GM06990 (cell line): ENCODE results near the gene PPP1R8.
"Not testable (repeated sequence)": the region's sequence is repeated elsewhere in the genome, so short reads cannot be mapped to it uniquely, and the experiment has no call there.

ENCODE experiments used
- DNase-seq: peaks from one replicate; pipeline ENCODE4 v3.0.0-alpha.2; 2011; ENCODE audit not compliant: insufficient read length; ENCODE audit errors: extremely low read depth
- H3K27me3 ChIP-seq: replicated peaks from 2 replicates; pipeline ENCODE4 v1.6.0; 2011; ENCODE audit warnings: low read length; ENCODE audit not compliant: control insufficient read depth, insufficient read depth
- H3K36me3 ChIP-seq: 2 replicates; pipeline ENCODE4 v1.5.1; 2011; ENCODE audit warnings: low read length; ENCODE audit not compliant: control insufficient read depth, insufficient read depth
- H3K4me3 ChIP-seq: replicated peaks from 2 replicates; pipeline ENCODE4 v1.5.1; 2011; ENCODE audit warnings: low read depth, mild to moderate bottlenecking, control low read depth, low read length
- TF ChIP-seq, protein P1 (sequence below): IDR thresholded peaks from 2 replicates; pipeline ENCODE4 v1.5.1; 2011; ENCODE audit warnings: low read length, control low read depth, mild to moderate bottlenecking, inconsistent platforms; ENCODE audit not compliant: insufficient read depth, poor library complexity, severe bottlenecking

PPP1R8 gene

DNA sequence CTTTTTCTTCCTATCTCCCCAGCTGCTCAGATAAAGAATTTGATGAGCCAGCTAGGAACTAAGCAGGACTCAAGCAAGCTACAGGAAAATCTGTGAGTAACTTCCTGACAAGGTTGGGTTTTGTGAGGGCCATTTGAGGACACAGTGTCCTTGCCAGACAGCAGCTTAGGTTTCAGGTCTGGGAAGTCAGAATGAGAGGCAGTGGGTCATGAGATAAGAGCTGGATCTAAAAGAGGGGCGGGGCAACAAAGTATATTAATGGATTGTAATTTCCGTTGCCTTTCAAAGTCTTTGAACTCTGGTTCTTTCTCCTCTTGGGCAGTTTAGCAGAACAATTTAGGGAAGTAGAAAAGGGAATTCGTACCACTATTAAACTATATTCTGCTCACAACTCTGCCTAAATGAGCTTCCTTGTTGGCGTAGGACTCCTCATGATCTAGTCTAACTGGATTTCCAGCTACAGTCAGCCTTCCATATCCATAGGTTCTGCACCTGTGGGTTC is 41.0 kb upstream of the PPP1R8 start:
- no peak for DNase-seq
- Histone ChIP-seq H3K27me3 (no peaks in the 10 kb centered on the region), H3K4me3 (no peak overlapping the region), H3K36me3 (peaks cover 9% of the 10 kb centered on the region)
- TF ChIP-seq, protein P1, sequence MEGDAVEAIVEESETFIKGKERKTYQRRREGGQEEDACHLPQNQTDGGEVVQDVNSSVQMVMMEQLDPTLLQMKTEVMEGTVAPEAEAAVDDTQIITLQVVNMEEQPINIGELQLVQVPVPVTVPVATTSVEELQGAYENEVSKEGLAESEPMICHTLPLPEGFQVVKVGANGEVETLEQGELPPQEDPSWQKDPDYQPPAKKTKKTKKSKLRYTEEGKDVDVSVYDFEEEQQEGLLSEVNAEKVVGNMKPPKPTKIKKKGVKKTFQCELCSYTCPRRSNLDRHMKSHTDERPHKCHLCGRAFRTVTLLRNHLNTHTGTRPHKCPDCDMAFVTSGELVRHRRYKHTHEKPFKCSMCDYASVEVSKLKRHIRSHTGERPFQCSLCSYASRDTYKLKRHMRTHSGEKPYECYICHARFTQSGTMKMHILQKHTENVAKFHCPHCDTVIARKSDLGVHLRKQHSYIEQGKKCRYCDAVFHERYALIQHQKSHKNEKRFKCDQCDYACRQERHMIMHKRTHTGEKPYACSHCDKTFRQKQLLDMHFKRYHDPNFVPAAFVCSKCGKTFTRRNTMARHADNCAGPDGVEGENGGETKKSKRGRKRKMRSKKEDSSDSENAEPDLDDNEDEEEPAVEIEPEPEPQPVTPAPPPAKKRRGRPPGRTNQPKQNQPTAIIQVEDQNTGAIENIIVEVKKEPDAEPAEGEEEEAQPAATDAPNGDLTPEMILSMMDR: no peak

DNA sequence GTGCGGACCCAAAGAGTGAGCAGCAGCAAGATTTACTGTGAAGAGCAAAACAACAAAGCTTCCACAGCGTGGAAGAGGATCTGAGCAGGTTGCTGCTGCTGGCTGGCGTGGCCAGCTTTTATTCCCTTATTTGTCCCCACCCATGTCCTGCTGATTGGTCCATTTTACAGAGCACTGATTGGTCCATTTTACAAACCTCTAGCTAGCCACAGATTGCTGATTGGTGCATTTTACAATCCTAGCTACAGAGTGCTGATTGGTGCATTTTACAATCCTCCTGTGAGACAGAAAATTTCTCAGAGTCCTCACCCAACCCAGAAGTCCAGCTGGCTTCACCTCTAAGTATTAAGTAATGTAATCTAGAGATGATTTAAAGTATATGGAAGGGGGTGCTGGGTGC is 40.3 kb upstream of the PPP1R8 start:
- not testable (repeated sequence) for H3K4me3 ChIP-seq, DNase-seq, H3K27me3 ChIP-seq
- H3K36me3 ChIP-seq: peaks cover 11% of the 10 kb centered on the region

DNA sequence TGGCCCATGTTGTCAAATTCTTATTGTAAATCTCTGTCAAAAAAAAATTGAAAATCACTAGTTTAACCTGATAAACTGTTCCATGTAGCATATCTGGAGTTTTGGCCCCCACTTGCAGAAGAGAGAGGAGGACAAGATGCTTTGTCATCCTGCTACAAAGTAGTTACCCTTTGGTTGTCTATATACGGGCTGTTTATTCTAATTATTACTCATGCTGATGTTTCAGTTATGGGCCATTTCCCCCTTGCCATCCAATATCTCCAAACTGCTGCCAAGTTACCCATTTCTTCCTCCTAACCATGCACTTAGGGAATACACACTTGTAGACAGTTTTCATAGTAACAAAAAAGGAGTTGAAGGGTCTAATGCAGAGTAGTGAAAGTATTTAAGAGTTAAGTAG is 35.0 kb upstream of the PPP1R8 start:
- TF ChIP-seq, protein P1: no peak
- H3K4me3 ChIP-seq: no peak overlapping the region
- no peaks in the 10 kb centered on the region for H3K27me3 ChIP-seq
- DNase-seq: no peak
- peaks cover 10% of the 10 kb centered on the region for H3K36me3 ChIP-seq

DNA sequence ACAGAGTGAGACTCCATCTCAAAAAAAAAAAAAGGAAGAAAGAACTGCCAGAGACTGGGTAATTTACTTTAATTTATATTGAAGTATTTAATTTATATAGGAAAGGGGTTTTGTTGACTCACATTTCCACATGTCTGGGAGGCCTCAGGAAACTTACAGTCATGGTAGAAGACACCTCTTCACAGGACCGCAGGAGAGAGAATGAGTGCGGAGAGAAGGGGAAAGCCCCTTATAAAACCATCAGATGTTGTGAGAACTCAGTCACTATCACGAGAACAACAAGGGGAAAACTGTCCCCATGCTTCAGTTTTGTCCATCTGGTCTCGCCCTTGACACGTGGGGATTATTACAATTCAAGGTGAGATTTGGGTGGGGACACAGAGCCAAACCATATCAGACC is 25.8 kb upstream of the PPP1R8 start:
- no peak overlapping the region for H3K4me3 ChIP-seq
- TF ChIP-seq, protein P1: no peak
- peaks cover 6% of the 10 kb centered on the region for H3K36me3 ChIP-seq
- no peak for DNase-seq
- H3K27me3 ChIP-seq: no peaks in the 10 kb centered on the region

DNA sequence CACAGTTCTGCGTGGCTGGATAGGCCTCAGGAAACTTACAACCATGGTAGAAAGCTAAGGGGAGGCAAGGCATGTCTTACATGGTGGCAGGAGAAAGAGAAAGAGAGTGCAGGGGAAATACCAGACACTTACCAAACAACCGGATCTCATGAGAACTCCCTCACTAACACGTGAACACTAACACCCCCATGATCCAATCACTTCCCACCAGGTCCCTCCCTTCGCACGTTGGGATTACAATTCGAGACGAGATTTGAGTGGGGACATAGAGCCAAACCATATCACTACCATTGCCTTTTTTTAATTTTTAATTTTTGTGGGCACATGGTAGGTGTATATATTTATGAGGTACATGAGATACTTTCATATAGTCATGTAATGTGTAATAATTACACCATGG is 23.8 kb upstream of the PPP1R8 start:
- TF ChIP-seq, protein P1: no peak
- H3K27me3 ChIP-seq: no peaks in the 10 kb centered on the region
- H3K36me3 ChIP-seq: peaks cover 4% of the 10 kb centered on the region; the same call in 1 of the 2 replicates
- no peak for DNase-seq
- no peak overlapping the region for H3K4me3 ChIP-seq

DNA sequence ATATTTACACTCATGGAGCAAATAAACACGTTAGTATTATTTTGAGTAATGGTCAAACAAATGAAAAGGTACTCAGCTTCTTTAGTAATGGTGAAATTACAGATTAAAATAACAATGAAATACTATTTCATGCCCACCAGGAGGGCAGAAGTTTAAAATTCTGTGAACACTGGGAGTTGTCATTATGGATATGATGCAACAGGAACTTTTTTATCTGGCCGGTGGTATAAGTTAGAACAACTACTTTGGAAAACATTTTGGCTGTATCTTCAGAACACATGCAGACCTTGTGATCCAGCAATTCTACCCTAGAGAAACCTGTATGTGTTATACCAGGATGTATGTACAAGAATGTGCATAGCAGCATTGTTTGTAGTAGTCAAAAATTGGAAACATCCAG is 23.2 kb upstream of the PPP1R8 start:
- Histone ChIP-seq H3K36me3 (peaks cover 1% of the 10 kb centered on the region; the same call in 1 of the 2 replicates), H3K27me3 (no peaks in the 10 kb centered on the region), H3K4me3 (no peak overlapping the region)
- TF ChIP-seq, protein P1: no peak
- DNase-seq: no peak

DNA sequence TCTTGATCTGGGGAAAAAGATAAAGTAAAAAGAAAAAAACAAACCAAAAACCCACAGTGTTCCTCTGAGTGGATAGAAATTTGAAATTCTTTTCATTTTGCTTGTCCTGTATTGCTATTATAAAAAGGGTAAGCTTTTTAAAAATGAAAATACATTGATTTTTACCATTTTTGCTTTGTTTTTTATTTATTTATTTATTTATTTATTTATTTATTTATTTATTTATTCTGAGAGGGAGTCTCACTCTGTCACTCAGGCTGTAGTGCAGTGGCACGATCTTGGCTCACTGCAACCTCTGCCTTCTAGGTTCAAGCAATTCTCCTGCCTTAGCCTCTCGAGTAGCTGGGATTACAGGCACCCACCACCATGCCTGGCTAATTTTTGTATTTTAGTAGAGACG is 22.5 kb upstream of the PPP1R8 start:
- not testable (repeated sequence) for H3K36me3 ChIP-seq, DNase-seq, H3K4me3 ChIP-seq, H3K27me3 ChIP-seq
